Measurements from ENCODE around the gene PTPN23. TPM values are rescaled to one million over a fixed set of nuclear protein-coding genes. Genes with fewer than 3 reads are reported as not detected.
A peak's percentile ranks its signal among the peaks of the same experiment; 100 is the strongest.

Gene PTPN23
- total and polyA plus RNA-seq, 10 of the 15 experiments (the other 5 are each of a cell fraction or from before 2014, with no cell fraction given) = 0.44 to 28.6 (median 4.4) TPM

DNA sequence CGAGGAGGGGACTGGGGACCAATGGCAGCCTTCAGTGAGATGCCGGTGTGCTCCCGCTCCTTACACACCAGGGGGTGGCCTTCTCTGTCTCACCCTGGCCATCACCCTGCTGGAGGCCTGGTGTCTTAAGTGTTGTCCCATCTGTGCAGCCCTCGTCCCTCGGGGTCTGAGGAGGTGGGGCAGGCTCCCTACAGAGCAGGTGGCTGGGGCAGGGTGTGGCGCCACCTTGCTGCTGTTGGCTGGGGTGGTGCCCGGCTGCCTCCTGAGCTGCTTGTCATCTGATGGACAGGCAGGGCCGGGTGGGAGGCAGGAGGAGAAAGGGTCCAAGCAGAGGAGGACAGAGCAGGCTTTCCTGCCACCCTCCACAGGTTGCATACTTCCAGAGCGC lies 25.9 kb downstream of the PTPN23 start (continued):
- TF ChIP-seq, protein P1, sequence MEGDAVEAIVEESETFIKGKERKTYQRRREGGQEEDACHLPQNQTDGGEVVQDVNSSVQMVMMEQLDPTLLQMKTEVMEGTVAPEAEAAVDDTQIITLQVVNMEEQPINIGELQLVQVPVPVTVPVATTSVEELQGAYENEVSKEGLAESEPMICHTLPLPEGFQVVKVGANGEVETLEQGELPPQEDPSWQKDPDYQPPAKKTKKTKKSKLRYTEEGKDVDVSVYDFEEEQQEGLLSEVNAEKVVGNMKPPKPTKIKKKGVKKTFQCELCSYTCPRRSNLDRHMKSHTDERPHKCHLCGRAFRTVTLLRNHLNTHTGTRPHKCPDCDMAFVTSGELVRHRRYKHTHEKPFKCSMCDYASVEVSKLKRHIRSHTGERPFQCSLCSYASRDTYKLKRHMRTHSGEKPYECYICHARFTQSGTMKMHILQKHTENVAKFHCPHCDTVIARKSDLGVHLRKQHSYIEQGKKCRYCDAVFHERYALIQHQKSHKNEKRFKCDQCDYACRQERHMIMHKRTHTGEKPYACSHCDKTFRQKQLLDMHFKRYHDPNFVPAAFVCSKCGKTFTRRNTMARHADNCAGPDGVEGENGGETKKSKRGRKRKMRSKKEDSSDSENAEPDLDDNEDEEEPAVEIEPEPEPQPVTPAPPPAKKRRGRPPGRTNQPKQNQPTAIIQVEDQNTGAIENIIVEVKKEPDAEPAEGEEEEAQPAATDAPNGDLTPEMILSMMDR (IDR thresholded peaks at IDR 0.05 in 2 of 3, conservative IDR thresholded peaks at IDR 0.05 in 1 of 3; ENCODE audit: control insufficient read depth in 2 of 3, extremely low read depth in 1 of 3, insufficient read depth in 1 of 3, low read depth in 3 of 3, low read length in 3 of 3) = peak in 2 of 3 experiments; percentile 15 to 18; a peak in 1 of 6 replicates
- TF ChIP-seq CREB1 (IDR thresholded peaks at IDR 0.05; ENCODE audit: low read depth) (no peak), POLR2A (IDR thresholded peaks at IDR 0.05; ENCODE audit: low read depth, low read length) (0 out of 2 replicates have a peak, but pooled peaks have one; percentile 14), NFXL1 (IDR thresholded peaks at IDR 0.05; ENCODE audit: borderline replicate concordance) (no peak)

DNA sequence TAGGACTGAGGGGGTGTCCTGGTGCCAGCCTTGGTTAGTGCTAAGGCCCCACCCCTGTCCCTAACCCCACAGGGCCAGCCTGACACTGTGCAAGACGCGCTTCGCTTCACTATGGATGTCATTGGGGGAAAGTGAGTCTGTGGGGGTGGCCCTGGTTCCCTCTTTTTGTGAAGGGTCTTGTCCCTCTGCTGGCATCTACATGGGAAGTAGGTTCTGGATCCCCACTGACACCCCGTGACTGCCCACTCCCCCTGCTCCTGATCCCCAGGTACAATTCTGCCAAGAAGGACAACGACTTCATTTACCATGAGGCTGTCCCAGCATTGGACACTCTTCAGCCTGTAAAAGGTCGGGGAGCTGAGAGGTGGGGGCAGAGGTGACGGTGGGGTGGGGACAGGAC lies 26.4 kb downstream of the PTPN23 start:
- Histone ChIP-seq H3K4me3 (no peak overlapping the region), H3K27ac (ENCODE audit: control insufficient read depth, insufficient read depth) (no peak overlapping the region), H2AFZ (ENCODE audit: control insufficient read depth, low read depth, low read length) (no peak overlapping the region), H3K4me2 (ENCODE audit: control insufficient read depth, insufficient read depth) (no peak overlapping the region), H3K27me3 (replicated peaks in 1 of 2; ENCODE audit: control insufficient read depth in 2 of 2, insufficient read depth in 2 of 2, low read length in 1 of 2) (no peaks in the 10 kb centered on the region), H3K4me1 (ENCODE audit: control insufficient read depth, insufficient read depth, low read length) (no peaks in the 10 kb centered on the region), H3K9ac (ENCODE audit: control insufficient read depth, insufficient read depth, low read length) (no peak overlapping the region), H3K36me3 (ENCODE audit: control insufficient read depth in 2 of 2, insufficient read depth in 2 of 2, low read length in 1 of 2) (peaks cover 18 to 49% of the 10 kb centered on the region in 2 experiments; a peak in 3 of 4 replicates), H3K9me3 (replicated peaks; ENCODE audit: control insufficient read depth, insufficient read depth, low read length) (no peaks in the 10 kb centered on the region), H4K20me1 (ENCODE audit: control insufficient read depth, insufficient read depth) (no peaks in the 10 kb centered on the region; the same call in 1 of the 2 replicates), H3K79me2 (ENCODE audit: control insufficient read depth, insufficient read depth, low read length) (no peaks in the 10 kb centered on the region)
- WGBS (ENCODE audit: insufficient coverage, insufficient replicate concordance, low lambda C conversion rate, missing lambda C conversion rate) = 91% methylated on average over 7 of the region's 7 CpGs
- in situ Hi-C loops (cut with MboI) (no loop called here), intact Hi-C loops (cut with micrococcal nuclease; ENCODE audit: unreplicated experiment) (no loop called here)
- FAIRE-seq (no peak), DNase-seq (ENCODE audit: low read depth, low spot score) (no peak), ATAC-seq (no peak)
- ChIA-PET SMC1A (ENCODE audit: uncharacterized antibody, unreplicated experiment) (interaction anchor here (0.6 kb wide), 1 partner anchor 52 kb away, joined by 3 read pairs; no protein-coding TSS in a partner anchor), RAD21 (ENCODE audit: unreplicated experiment) (no interaction called here), POLR2A (no interaction called here), CTCF (interaction anchor here (0.6 to 1.3 kb wide), 2 partner anchors 14 to 311 kb away, joined by 3 to 7 read pairs; no protein-coding TSS in a partner anchor)
- BruUV-seq (replicated peaks) = no TSS peak
- TF ChIP-seq POLR2A (IDR thresholded peaks at IDR 0.05; ENCODE audit: low read depth, low read length) = peak; percentile 9; the same call in 1 of the 2 replicates
- TF ChIP-seq MEF2B (IDR thresholded peaks at IDR 0.05; ENCODE audit: partially characterized antibody, poor library complexity, severe bottlenecking) = no peak
